ENCODE measurements around the gene NTN5.
A peak's percentile ranks its signal among the peaks of the same experiment; 100 is the strongest.
"Not testable (repeated sequence)": the region's sequence is repeated elsewhere in the genome, so short reads cannot be mapped to it uniquely, and the experiment has no call there.

The NTN5 gene

DNA sequence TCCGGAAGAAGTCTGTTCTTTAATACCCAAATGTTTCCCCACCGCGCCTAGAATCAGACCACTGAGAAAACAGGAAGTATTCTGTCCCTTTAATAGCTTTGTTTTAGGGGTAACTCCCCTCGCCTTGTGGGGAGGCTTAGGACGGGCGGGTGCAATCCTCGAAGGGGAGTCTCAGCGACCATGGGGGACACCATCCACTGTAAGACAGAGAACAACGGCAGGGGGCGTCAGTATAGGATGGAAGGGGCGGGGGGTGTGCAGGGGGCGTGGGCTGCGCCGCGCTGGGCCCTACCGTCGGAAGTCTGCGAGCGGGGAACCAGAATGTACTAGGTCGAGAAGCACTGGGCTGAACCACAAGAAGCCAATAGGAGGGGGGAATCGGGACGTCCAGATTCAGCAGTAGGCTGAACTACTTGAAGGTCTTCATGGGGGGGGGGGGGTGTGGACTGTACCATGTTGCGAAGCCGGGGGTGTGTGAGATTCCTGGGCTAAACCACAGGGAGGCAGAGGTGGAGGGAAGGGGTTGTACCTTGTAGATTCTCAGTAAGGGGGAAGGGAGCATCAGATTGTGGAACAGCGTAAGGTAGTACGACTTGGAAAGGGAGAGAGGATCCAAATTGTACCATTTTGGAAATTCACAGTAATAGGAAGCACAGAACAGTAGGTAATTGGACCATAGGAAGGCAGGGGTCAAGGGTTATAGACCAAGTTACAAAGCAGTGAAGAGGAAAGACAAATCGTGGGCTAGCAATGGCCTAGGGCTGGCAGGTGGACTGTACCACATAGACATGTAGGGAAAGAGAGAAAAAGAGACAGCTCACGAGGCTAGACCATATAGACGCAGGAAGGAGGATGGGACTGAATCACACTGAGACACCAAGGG is 34.6 kb downstream of the NTN5 start:
- Histone ChIP-seq H3K4me1 (peaks cover 28% of the 10 kb centered on the region), H3K9me3 (peaks cover 2% of the 10 kb centered on the region; the same call in 1 of the 2 replicates), H3K4me3 (peak overlapping the region; percentile 66), H3K36me3 (replicated peaks) (peaks cover 9% of the 10 kb centered on the region), H3K27me3 (ENCODE audit: low read depth) (no peaks in the 10 kb centered on the region)
- in situ Hi-C loops (cut with MboI; ENCODE audit: low sequenced_read_pairs) = no loop called here
- peak; percentile 84 to 93 for DNase-seq (ENCODE audit: low spot score in 2 of 2)

DNA sequence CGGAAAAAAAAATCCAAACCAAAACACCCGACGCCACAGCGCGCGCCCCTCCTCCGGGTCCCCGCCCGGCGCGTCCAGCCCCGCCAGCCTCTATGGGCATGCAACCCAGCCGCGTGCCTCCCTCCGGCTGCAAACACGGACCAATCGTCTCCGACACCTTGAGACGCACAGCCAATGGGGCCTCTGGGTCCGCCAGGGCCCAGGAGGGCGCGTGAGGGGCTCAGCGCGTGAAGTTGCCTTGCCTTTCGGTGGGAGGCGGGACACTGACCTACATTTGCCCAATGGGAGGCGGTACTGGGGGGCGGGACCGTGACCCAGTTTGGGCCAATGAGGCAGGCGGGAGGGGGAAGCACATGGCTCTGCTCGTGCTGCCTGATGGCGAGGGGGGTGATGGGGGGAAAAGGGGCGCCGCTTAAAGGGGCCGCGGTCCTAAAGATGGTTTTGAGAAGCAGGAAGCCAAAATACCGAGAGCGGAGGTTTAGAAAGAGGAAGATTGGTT is 35.3 kb downstream of the NTN5 start:
- Histone ChIP-seq H3K36me3 (replicated peaks) (peaks cover 16% of the 10 kb centered on the region), H3K27me3 (ENCODE audit: low read depth) (no peaks in the 10 kb centered on the region), H3K4me1 (peaks cover 30% of the 10 kb centered on the region), H3K9me3 (peaks cover 2% of the 10 kb centered on the region; the same call in 1 of the 2 replicates), H3K4me3 (peak overlapping the region; percentile 66)
- peak; percentile 99 to 100 for DNase-seq (ENCODE audit: low spot score in 2 of 2)
- in situ Hi-C loops (cut with MboI; ENCODE audit: low sequenced_read_pairs) = no loop called here

DNA sequence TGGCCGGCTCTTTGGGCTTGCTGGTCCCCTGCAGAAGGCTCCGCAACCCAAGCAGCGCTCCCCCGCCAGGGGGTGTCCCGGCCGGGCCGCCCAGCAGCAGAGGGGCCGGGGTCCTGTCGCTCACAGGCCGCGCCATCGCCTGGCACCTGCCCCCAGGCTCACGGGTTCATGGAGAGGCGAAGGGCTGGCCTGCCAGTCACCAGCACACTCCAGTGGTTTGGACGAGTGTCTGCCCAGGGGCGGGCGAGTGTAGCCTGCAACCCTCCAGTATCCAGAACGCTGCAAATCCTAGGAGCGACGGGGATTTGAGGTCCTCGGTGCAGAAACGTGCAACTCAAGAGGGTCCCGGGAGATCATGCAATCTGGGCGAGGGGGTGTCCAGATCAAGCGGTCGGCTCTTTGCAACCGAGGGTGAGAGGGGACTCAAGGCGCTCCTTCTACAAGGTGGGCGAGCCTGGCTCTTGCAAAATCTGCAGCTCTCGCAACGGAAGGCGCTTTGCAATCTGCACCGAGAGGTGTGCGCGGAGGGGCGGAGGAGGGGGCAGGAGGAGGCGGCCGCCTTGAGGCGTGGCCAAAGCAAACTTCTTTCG is 35.9 kb downstream of the NTN5 start, which contains the start of gene DBP:
Gene DBP (minus strand): TSS at position 521 of the 590 bp plus-strand sequence. CDS start 385 bp downstream, at position 136.
- Histone ChIP-seq H3K4me1 (peaks cover 30% of the 10 kb centered on the region), H3K36me3 (replicated peaks) (peaks cover 19% of the 10 kb centered on the region), H3K9me3 (peaks cover 2% of the 10 kb centered on the region; the same call in 1 of the 2 replicates), H3K4me3 (peak within 1 kb of the TSS; percentile 66), H3K27me3 (ENCODE audit: low read depth) (no peaks in the 10 kb centered on the region)
- in situ Hi-C loops (cut with MboI; ENCODE audit: low sequenced_read_pairs) = no loop called here
- DNase-seq (ENCODE audit: low spot score in 2 of 2) = no peak

DNA sequence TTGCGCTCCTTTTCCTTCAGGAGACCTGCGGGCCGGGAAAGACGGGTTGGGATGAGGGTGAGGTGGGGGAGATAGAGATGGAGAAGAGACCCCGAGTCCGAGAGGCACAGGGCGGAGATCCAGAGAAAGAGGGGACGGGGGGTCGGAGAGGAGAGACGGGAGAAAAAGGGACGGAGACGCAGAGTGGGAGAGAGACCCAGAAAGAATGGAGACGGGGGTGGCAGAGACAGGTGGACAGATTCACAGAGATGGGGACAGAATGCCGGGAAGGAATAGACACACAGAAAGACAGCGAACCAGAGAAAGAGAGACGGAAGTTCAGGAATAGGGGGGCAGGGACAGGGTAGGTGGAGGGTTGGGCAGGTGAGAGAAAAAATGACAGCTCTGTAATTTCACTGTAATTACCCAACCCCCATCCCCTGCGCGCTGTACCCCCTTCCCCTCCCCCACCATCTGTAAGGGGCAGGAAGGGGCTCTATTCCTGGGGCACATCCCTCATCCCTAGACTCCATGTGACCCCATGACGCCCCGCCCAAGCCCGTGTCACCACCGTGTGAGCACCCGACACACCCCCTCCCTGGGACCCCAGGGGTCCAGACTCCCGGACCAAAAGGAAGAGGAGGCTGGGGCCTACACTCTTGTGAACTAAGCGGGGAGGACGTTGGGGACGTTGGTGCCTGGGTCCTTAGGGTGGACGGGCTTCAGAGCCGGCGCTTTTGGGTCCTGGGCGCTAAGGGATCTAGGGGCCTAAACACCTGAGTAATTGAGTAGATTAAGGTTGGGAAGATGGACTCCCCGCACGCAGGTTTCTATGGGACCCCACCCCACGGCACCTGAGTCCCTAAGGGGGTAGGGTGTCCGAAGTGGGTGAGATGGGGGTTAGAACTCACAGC is 36.6 kb downstream of the NTN5 start:
- Histone ChIP-seq H3K9me3 (peaks cover 2% of the 10 kb centered on the region; the same call in 1 of the 2 replicates), H3K36me3 (replicated peaks) (peaks cover 24% of the 10 kb centered on the region), H3K4me1 (peaks cover 30% of the 10 kb centered on the region), H3K27me3 (ENCODE audit: low read depth) (no peaks in the 10 kb centered on the region), H3K4me3 (peak overlapping the region; percentile 66)
- DNase-seq (ENCODE audit: low spot score in 2 of 2) = peak in 1 of 2 experiments; percentile 62
- in situ Hi-C loops (cut with MboI; ENCODE audit: low sequenced_read_pairs) = no loop called here

DNA sequence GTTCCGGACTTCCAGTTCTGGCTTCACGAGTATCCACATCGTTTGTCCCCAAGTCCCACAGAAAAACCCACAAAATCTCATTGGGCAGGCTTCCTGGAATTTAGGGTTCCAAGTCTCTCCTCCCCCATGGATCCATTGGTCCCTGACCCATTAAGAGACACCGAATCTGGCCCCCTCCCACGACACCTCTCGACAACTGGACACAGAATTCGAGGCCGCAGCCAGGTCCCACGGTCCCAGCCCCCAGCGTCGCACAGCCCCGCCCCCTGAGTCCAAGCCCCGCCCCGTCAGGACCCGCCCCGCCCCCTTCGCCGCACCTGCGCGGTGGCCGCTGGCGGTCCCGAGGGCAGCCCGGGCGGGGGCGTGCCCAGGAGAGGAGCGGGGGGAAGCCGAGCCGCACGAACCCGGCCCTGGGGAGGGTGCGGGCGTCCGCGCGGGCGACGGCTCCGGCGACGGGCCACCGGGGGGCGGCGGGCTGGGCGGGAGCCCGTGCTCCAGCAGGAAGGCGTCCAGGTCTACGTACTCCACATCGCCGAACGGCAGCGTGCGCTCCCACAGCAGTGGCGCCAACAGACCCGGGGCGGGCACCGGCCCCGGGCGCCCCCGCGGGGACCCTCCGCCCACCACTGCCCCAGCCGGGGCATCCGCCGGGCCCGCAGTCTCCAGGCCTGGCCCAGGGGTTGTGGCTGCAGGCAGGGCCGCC is 37.4 kb downstream of the NTN5 start:
- peak; percentile 56 to 83 for DNase-seq (ENCODE audit: low spot score in 2 of 2)
- H3K9me3 ChIP-seq = peaks cover 2% of the 10 kb centered on the region; the same call in 1 of the 2 replicates

DNA sequence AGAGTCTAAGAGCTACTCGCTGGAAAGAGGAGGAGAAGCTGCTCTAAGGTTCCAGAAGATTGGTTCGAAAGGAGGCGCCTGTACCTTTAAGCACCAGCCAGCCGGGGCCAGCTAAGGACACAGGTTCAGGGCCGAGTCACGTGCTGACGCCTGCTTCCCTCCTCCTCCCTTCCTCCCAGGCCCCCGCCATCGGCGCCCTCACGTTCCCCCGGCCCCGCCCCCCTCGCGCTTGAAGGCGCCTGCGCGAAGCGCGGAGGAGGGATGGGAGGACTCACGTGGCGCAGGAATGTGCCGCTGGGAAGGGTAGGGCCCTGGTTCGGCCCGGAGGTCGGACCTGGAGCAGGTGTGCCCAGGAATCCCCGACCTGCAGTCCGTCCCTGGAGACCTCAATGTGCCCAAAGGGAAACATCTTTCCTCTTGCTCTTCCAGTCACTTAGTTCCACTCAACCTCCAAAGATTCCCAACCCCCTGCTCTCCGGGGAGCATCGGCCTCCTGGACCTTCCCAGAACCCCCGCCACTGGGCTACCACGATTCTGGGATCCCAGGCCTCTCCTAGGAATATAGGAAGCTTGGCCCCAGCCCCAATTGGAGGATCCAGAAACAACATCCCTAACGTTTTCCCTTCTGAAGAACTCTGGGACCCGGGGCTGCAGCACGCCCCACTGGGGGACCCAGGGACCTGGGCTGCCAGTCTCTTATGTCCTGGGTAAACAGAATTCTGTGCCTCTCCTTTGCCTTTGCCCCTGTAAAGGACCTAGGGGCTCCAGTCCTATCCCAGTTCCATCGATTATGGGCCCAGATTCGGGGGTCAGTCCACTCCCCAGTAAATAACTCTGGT is 38.2 kb downstream of the NTN5 start:
- peak; percentile 98 for DNase-seq (ENCODE audit: low spot score in 2 of 2)
- Histone ChIP-seq H3K27me3 (ENCODE audit: low read depth) (no peaks in the 10 kb centered on the region), H3K4me3 (peak overlapping the region; percentile 23), H3K9me3 (peaks cover 2% of the 10 kb centered on the region; the same call in 1 of the 2 replicates), H3K36me3 (replicated peaks) (peaks cover 40% of the 10 kb centered on the region), H3K4me1 (peaks cover 30% of the 10 kb centered on the region)
- in situ Hi-C loops (cut with MboI; ENCODE audit: low sequenced_read_pairs) = no loop called here

More for the DNA sequence above, 37.4 kb downstream of the NTN5 start:
- in situ Hi-C loops (cut with MboI; ENCODE audit: low sequenced_read_pairs) = no loop called here
- Histone ChIP-seq H3K4me3 (peak overlapping the region; percentile 66), H3K4me1 (peaks cover 30% of the 10 kb centered on the region), H3K27me3 (ENCODE audit: low read depth) (no peaks in the 10 kb centered on the region), H3K36me3 (replicated peaks) (peaks cover 32% of the 10 kb centered on the region)

DNA sequence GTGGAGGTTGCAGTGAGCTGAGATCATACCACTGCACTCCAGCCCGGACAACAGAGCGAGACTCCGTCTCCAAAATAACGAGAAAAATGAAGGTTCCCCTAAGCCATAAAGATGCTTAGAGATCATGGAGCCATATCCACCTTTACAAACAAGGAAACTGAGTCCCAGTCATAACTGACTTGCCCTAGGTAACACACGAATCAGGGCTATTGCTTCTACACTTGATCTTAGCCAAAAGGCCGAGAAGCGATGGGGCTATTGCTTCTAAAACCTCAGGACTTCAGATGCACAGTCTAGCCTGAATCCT is 38.8 kb downstream of the NTN5 start:
- Histone ChIP-seq H3K36me3 (replicated peaks) (peaks cover 44% of the 10 kb centered on the region), H3K4me3 (peak overlapping the region; percentile 15), H3K4me1 (peaks cover 30% of the 10 kb centered on the region), H3K27me3 (ENCODE audit: low read depth) (no peaks in the 10 kb centered on the region), H3K9me3 (peaks cover 2% of the 10 kb centered on the region; the same call in 1 of the 2 replicates)
- in situ Hi-C loops (cut with MboI; ENCODE audit: low sequenced_read_pairs) = no loop called here
- DNase-seq (ENCODE audit: low spot score in 2 of 2) = no peak

DNA sequence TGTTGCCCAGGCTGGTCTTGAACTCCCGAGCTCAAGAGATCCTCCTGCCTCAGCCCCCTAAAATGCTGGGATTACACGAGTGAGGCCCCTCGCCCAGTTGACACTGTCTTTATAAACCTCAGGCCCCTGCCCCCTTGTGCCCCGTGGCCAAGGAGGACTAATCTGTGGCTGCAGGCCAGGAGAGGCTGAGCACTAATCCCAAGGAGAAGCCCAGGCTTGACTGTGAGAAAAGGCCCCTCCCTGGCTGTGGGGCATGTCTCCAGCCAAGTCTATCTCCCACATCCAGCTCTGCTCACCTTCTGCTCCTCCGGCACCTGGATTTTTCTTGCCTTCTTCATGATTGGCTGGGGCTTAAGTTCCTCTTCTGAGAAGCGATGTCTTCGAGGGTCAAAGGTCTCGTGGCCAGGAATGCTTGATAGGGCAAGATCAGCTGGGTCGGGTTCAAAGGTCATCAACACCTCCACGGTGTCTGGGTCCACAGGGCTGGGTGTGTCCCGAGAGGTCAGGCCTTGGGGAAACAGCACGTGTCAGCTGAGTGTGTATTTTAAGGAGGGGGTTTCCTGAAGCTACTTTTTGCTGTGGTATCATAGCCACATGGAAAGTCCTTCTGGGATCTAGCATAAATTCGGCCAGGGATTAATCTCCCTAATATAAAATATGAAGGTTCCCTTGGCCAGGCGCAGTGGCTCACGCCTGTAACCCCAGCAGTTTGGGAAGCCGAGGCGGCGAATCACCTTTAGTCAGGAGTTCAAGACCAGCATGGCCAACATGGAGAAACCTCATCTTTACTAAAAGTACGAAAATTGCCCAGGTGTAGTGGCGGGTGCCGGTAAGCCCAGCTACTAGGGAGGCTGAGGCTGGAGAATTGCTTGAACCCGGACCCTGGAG is 39.4 kb downstream of the NTN5 start:
- DNase-seq (ENCODE audit: low spot score in 2 of 2) = peak in 1 of 2 experiments; percentile 48
- H3K27me3 ChIP-seq (ENCODE audit: low read depth) = no peaks in the 10 kb centered on the region
- H3K36me3 ChIP-seq (replicated peaks) = peaks cover 44% of the 10 kb centered on the region
- peaks cover 2% of the 10 kb centered on the region; the same call in 1 of the 2 replicates for H3K9me3 ChIP-seq
- in situ Hi-C loops (cut with MboI; ENCODE audit: low sequenced_read_pairs) = no loop called here
- peaks cover 26% of the 10 kb centered on the region for H3K4me1 ChIP-seq
- H3K4me3 ChIP-seq = peak overlapping the region; percentile 15

DNA sequence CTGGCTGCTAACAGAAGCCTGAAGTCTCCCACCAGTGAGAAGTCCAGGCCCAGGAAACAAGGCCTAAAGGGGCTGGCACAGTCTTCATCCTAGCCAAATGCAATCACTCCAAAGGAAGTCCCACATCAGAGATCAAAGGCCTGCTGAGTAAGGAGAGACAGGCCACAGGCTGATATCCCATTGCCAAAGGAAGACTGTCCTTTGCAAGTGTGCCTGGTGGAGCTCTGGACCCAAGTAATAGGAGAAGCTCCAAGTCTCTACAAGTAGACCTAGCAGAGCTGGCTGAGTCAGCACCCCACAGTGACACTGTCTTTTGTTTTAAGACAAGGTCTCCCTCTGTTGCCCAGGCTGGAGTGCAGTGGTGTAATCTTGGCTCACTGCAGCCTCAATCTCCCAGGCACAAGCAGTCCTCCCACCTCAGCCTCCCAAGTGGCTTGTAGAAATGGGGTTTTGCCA is 40.1 kb downstream of the NTN5 start:
- Histone ChIP-seq H3K4me1 (peaks cover 22% of the 10 kb centered on the region), H3K36me3 (replicated peaks) (peaks cover 44% of the 10 kb centered on the region), H3K9me3 (peaks cover 2% of the 10 kb centered on the region; the same call in 1 of the 2 replicates), H3K4me3 (no peak overlapping the region), H3K27me3 (ENCODE audit: low read depth) (no peaks in the 10 kb centered on the region)
- DNase-seq (ENCODE audit: low spot score in 2 of 2) = no peak
- in situ Hi-C loops (cut with MboI; ENCODE audit: low sequenced_read_pairs) = no loop called here

DNA sequence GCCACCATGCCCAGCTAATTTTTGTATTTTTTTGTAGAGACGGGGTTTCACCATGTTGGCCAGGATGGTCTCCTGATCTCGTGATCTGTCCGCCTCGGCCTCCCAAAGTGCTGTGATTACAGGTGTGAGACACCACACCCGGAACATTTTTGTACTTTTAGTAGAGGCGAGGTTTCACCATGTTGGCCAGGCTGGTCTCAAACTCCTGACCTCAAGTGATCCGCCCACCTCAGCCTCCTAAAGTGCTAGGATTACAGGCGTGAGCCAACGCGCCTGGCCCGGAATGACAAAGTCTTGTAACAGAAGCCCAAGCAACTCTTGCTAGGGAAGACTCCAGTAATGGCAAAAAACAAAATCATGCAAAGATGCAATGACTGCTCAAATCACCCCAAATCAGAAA is 40.5 kb downstream of the NTN5 start:
- not testable (repeated sequence) for H3K4me3 ChIP-seq
- H3K4me1 ChIP-seq = peaks cover 22% of the 10 kb centered on the region

DNA sequence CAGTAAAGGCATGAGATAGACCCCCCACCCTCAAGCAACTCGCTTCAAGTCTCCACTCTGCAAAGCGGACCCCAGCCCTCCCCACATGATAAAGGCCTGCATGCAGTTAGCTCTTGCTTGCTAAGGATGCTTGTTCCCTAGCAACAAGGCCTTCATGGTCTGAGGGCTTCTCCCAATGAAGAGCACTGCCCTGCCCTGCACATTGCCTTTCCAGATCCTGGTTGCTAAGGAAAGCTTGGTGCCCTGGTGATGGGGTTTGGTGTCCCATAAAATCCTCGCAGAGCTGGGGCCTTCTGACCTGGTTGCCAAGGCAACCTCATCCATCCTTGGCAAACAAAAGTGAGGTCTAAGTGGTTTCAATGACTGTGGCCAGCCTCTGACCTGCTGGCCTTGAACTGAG is 41.6 kb downstream of the NTN5 start:
- H3K4me1 ChIP-seq = peaks cover 24% of the 10 kb centered on the region
- peaks cover 43% of the 10 kb centered on the region for H3K36me3 ChIP-seq (replicated peaks)
- no peaks in the 10 kb centered on the region for H3K27me3 ChIP-seq (ENCODE audit: low read depth)
- H3K9me3 ChIP-seq = no peaks in the 10 kb centered on the region
- peak in 1 of 2 experiments; percentile 20 for DNase-seq (ENCODE audit: low spot score in 2 of 2)
- in situ Hi-C loops (cut with MboI; ENCODE audit: low sequenced_read_pairs) = no loop called here
- no peak overlapping the region for H3K4me3 ChIP-seq

More for the DNA sequence above, 40.5 kb downstream of the NTN5 start:
- in situ Hi-C loops (cut with MboI; ENCODE audit: low sequenced_read_pairs); DNase-seq (ENCODE audit: low spot score in 2 of 2); H3K9me3 ChIP-seq; H3K27me3 ChIP-seq (ENCODE audit: low read depth): not testable (repeated sequence)
- H3K36me3 ChIP-seq (replicated peaks) = peaks cover 44% of the 10 kb centered on the region
